DOHH2 (cell line): ENCODE results near the gene SEMA4D.

Experiments used
- H3F3A ChIP-seq: fragments of 200-600 bp; sonication (generic), shearing (Covaris generic); 2 replicates; pipeline ENCODE4 v1.6.0; 2016; ENCODE audit warnings: antibody characterized with exemption, mild to moderate bottlenecking; ENCODE audit not compliant: control insufficient read depth, insufficient read depth
- H3K27ac ChIP-seq: fragments of 200-600 bp; sonication (generic); 2 replicates; pipeline ENCODE4 v1.5.1; 2014; ENCODE audit warnings: low read depth, mild to moderate bottlenecking, low read length, moderate library complexity
- H3K27me3 ChIP-seq: fragments of 200-600 bp; sonication (generic); 2 replicates; pipeline ENCODE4 v1.6.1; 2014; ENCODE audit warnings: mild to moderate bottlenecking, low read length, mixed read lengths; ENCODE audit not compliant: control insufficient read depth
- H3K36me3 ChIP-seq: fragments of 200-600 bp; sonication (generic); 2 replicates; pipeline ENCODE4 v1.6.1; 2014; ENCODE audit warnings: mild to moderate bottlenecking, low read length, moderate library complexity, mixed read lengths; ENCODE audit not compliant: control insufficient read depth
- H3K4me1 ChIP-seq: fragments of 200-600 bp; sonication (generic); 2 replicates; pipeline ENCODE4 v1.6.1; 2014; ENCODE audit warnings: mild to moderate bottlenecking, low read length, mixed read lengths; ENCODE audit not compliant: control insufficient read depth
- H3K4me2 ChIP-seq: fragments of 200-600 bp; sonication (generic); 2 replicates; pipeline ENCODE4 v1.6.0; 2014; ENCODE audit warnings: mild to moderate bottlenecking, low read length, moderate library complexity
- H3K4me3 ChIP-seq: fragments of 200-600 bp; sonication (generic); 2 replicates; pipeline ENCODE4 v1.5.1; 2014; ENCODE audit warnings: mild to moderate bottlenecking, low read length, mixed read lengths
- H3K79me2 ChIP-seq: fragments of 200-600 bp; sonication (generic); 2 replicates; pipeline ENCODE4 v1.6.1; 2014; ENCODE audit warnings: mild to moderate bottlenecking, low read length, mixed read lengths; ENCODE audit not compliant: control insufficient read depth
- H3K9me2 ChIP-seq: fragments of 200-600 bp; sonication (generic); replicated peaks from 2 replicates; pipeline ENCODE4 v1.6.1; 2014; ENCODE audit warnings: mild to moderate bottlenecking, low read length, mixed read lengths; ENCODE audit not compliant: control insufficient read depth
- H3K9me3 ChIP-seq: fragments of 200-600 bp; sonication (generic); 2 replicates; pipeline ENCODE4 v1.6.1; 2014; ENCODE audit warnings: antibody characterized with exemption, low read length, mixed read lengths; ENCODE audit not compliant: control insufficient read depth, insufficient read depth
- H4K20me1 ChIP-seq: fragments of 200-600 bp; sonication (generic); 2 replicates; pipeline ENCODE4 v1.6.0; 2014; ENCODE audit warnings: low read depth, mild to moderate bottlenecking, antibody characterized with exemption, low read length, moderate library complexity; ENCODE audit not compliant: control insufficient read depth, insufficient read depth
- CTCF ChIP-seq: fragments of 200-600 bp; sonication (generic); IDR thresholded peaks from one replicate; pipeline ENCODE4 v1.5.1; 2014; ENCODE audit warnings: antibody characterized with exemption, mild to moderate bottlenecking, low read depth, low read length; ENCODE audit not compliant: poor library complexity, severe bottlenecking
- EZH2phosphoT487 ChIP-seq: fragments of 200-600 bp; sonication (generic); IDR thresholded peaks from 2 replicates; pipeline ENCODE4 v1.6.1; 2017; ENCODE audit warnings: borderline replicate concordance, mild to moderate bottlenecking, antibody characterized with exemption, low read length, moderate library complexity, mixed read lengths

SEMA4D gene

DNA sequence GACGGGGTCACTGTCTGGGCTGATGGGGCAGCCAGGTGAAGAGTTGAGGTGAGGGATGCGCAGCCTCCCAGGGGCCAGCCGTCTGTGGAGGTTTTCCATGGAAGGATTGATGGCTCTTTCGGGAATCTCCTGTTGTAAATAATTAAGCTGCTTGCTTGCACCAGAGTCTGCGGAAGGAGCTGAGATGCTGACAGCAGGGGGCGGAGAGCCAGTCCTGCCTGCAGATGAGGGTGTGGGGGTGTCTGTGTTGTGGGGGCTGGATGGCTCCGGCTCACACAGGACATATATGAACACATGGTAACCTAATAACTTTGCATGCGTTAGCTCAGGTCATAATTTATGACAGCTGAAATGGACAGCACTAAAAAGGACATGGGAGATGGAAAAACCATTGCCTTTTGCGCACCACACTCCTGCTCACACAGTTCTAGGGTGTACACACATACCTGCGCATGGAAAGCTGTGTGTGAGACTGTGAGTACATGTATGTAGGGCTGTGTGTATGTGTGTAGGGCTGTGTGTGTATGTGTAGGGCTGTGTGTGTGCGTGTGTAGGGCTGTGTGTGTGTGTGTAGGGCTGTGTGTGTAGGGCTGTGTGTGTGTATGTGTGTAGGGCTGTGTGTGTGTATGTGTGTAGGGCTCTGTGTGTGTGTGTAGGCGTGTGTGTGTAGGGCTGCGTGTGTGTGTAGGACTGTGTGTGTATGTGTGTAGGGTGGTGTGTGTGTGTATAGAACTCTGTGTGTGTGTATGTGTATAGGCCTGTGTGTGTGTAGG lies 36.8 kb upstream of the SEMA4D start:
- no peaks in the 10 kb centered on the region for H3K9me2 ChIP-seq
- no peak overlapping the region for H3K4me3 ChIP-seq
- H4K20me1 ChIP-seq: no peaks in the 10 kb centered on the region
- H3K9me3 ChIP-seq: no peaks in the 10 kb centered on the region
- H3K27me3 ChIP-seq: peaks cover 6% of the 10 kb centered on the region; the same call in 1 of the 2 replicates
- H3K36me3 ChIP-seq: no peaks in the 10 kb centered on the region
- no peaks in the 10 kb centered on the region for H3K79me2 ChIP-seq
- TF ChIP-seq EZH2phosphoT487 (no peak), CTCF (no peak)
- no peaks in the 10 kb centered on the region for H3K4me1 ChIP-seq
- H3K4me2 ChIP-seq: no peak overlapping the region
- H3F3A ChIP-seq: no peaks in the 10 kb centered on the region
- no peak overlapping the region for H3K27ac ChIP-seq

DNA sequence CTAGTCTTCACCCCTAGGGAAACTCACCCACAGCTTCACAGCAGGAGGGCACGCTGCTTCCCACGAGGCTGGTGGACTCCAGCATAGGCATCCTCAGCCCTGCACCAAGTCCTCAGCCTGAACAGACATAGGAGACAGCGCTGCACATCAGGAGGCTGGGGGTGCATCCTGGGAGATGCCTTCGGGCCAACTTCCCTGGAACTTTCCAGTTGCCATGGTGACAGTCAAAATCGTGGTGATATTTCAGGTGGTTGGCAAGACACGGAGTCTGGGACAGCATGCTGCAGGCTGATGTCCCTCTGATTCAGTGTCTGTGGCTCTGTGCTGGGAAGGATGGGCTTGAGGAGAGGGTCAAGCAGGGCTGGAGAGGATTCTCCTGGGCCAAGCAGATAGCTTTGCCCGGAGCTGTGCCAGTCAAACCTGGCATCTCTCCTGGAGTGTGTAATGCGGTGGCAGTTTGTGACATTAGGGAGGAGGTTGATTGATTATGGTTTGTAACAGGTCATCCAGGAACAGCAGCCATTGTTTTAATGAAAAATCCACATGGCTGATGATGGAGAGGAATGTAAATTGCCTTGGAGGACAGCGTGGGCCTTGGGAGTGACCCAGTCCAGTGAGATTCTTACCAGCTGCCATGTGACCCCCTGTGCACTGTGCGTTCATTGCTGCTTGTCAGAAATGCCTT lies 35.6 kb upstream of the SEMA4D start:
- no peaks in the 10 kb centered on the region for H3K9me3 ChIP-seq
- H3K27me3 ChIP-seq: peaks cover 6% of the 10 kb centered on the region; the same call in 1 of the 2 replicates
- H3K9me2 ChIP-seq: no peaks in the 10 kb centered on the region
- H3K4me3 ChIP-seq: no peak overlapping the region
- H3K4me1 ChIP-seq: no peaks in the 10 kb centered on the region
- no peaks in the 10 kb centered on the region for H4K20me1 ChIP-seq
- no peaks in the 10 kb centered on the region for H3K79me2 ChIP-seq
- no peak overlapping the region for H3K4me2 ChIP-seq
- no peaks in the 10 kb centered on the region for H3K36me3 ChIP-seq
- no peak overlapping the region for H3K27ac ChIP-seq
- TF ChIP-seq EZH2phosphoT487: no peak
- no peak for TF ChIP-seq CTCF
- no peaks in the 10 kb centered on the region for H3F3A ChIP-seq

DNA sequence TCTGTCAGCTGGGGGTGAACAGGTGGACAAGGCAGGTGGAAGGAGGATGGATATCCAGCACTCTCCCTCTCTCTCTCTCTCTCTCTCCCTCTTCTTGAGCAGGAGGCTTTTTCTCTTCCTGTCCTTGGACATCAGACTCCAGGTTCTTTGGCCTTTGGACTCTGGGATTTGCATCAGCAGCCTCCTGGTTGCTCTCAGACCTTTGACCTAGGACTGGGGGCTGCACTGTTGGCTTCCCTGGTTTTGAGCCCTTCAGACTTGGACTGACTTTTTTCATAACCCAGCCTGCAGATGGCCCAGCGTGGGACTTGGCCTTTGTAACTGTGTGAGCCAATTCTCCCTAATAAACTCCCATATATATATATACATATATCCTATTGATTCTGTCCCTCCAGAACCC lies 35.0 kb upstream of the SEMA4D start:
- no peak overlapping the region for H3K27ac ChIP-seq
- peaks cover 10% of the 10 kb centered on the region; the same call in 1 of the 2 replicates for H3K27me3 ChIP-seq
- no peaks in the 10 kb centered on the region for H3K4me1 ChIP-seq
- H3K4me2 ChIP-seq: no peak overlapping the region
- no peak overlapping the region for H3K4me3 ChIP-seq
- no peaks in the 10 kb centered on the region for H3K36me3 ChIP-seq
- no peaks in the 10 kb centered on the region for H3F3A ChIP-seq
- no peaks in the 10 kb centered on the region for H4K20me1 ChIP-seq
- H3K9me3 ChIP-seq: no peaks in the 10 kb centered on the region
- TF ChIP-seq EZH2phosphoT487 (no peak), CTCF (no peak)
- H3K9me2 ChIP-seq: no peaks in the 10 kb centered on the region
- no peaks in the 10 kb centered on the region for H3K79me2 ChIP-seq
